B cell (primary cell): ENCODE results near the gene ESR1. TPM values are rescaled to one million over a fixed set of nuclear protein-coding genes. Genes with fewer than 3 reads are reported as not detected.

Source experiments
- ATAC-seq: fragments of 200-7000 bp; cut with Tn5 transposase; one replicate; pipeline ENCODE4 v1.10.0; 2021; ENCODE audit warnings: low read depth, mild to moderate bottlenecking, moderate number of reproducible peaks, moderate library complexity
- CTCF ChIA-PET: fragments of 350-600 bp; sonication (Branson Sonifier 250); formaldehyde crosslinking; loops from one replicate; lab custom pipeline; 2021; ENCODE audit warnings: antibody characterized with exemption, inconsistent platforms; lab: Charles Lee
- POLR2A ChIA-PET: fragments of 350-600 bp; sonication (Branson Sonifier 250); formaldehyde crosslinking; loops from one replicate; lab custom pipeline; 2021; ENCODE audit warnings: antibody characterized with exemption; lab: Charles Lee
- DNase-seq: peaks from one replicate; pipeline ENCODE4 v3.0.0; 2013
- H2AFZ ChIP-seq: 2 replicates; pipeline ENCODE4 v1.6.1; 2012; ENCODE audit warnings: mild to moderate bottlenecking, low read depth, low read length; ENCODE audit not compliant: insufficient read depth, poor library complexity, severe bottlenecking
- H3K27ac ChIP-seq, 2 donors: 1 replicate in 1 of 2; 2 replicates in 1 of 2; pipeline ENCODE4 v1.5.1; 2012 to 2013; ENCODE audit warnings: low read length in 2 of 2, mild to moderate bottlenecking in 2 of 2, moderate library complexity in 1 of 2
- H3K27me3 ChIP-seq, 4 experiments: fragments of 200-600 bp in 1 of 4; sonication (generic) in 1 of 4; replicated peaks in 1 of 4; 1 replicate in 2 of 4; 2 replicates in 2 of 4; pipeline versions ENCODE4 v1.6.1 to v1.7.0; 2013 to 2016; ENCODE audit warnings: low read length in 3 of 4, mild to moderate bottlenecking in 2 of 4, mixed read lengths in 1 of 4, moderate library complexity in 1 of 4; ENCODE audit not compliant: insufficient read depth in 4 of 4, control insufficient read depth in 3 of 4; ENCODE audit errors: control extremely low read depth in 1 of 4
- H3K36me3 ChIP-seq, 2 experiments: replicated peaks in 1 of 2; 1 replicate in 1 of 2; 2 replicates in 1 of 2; pipeline versions ENCODE4 v1.6.1 to v1.7.1; 2013; ENCODE audit warnings: low read length in 1 of 2; ENCODE audit not compliant: insufficient read depth in 2 of 2, control insufficient read depth in 1 of 2; ENCODE audit errors: control extremely low read depth in 1 of 2, extremely low read depth in 1 of 2
- H3K4me1 ChIP-seq, 2 donors: fragments of 200-600 bp in 1 of 2; sonication (generic) in 1 of 2; 1 replicate in 1 of 2; 2 replicates in 1 of 2; pipeline versions ENCODE4 v1.5.1 to v1.6.1; 2013 to 2017; ENCODE audit warnings: low read length in 2 of 2; ENCODE audit not compliant: control insufficient read depth in 2 of 2, insufficient read depth in 2 of 2
- H3K4me2 ChIP-seq: replicated peaks from 2 replicates; pipeline ENCODE3; 2012; ENCODE audit warnings: mild to moderate bottlenecking, low read depth, low read length; ENCODE audit not compliant: poor library complexity, severe bottlenecking
- H3K4me3 ChIP-seq, 5 experiments: fragments of 200-600 bp in 1 of 5; sonication (generic) in 1 of 5; 1 replicate in 3 of 5; 2 replicates in 2 of 5; pipeline versions ENCODE4 v1.5.1 to v1.7.0; 2011 to 2016; ENCODE audit warnings: low read length in 4 of 5, mild to moderate bottlenecking in 4 of 5, low read depth in 2 of 5, control low read depth in 1 of 5, moderate library complexity in 1 of 5; ENCODE audit not compliant: insufficient read depth in 1 of 5; ENCODE audit errors: control extremely low read depth in 1 of 5, extremely low read depth in 1 of 5
- H3K79me2 ChIP-seq: fragments of 200-600 bp; sonication (generic); one replicate; pipeline ENCODE4 v1.6.0; 2016; ENCODE audit warnings: low read length; ENCODE audit not compliant: control insufficient read depth, insufficient read depth
- H3K9ac ChIP-seq: fragments of 200-600 bp; sonication (generic); 2 replicates; pipeline ENCODE4 v1.6.1; 2017; ENCODE audit warnings: mild to moderate bottlenecking, low read length, moderate library complexity
- H3K9me3 ChIP-seq, 3 donors: one replicate each; pipeline versions ENCODE4 v1.6.1 to v1.7.1; 2013; ENCODE audit warnings: low read length in 2 of 3; ENCODE audit not compliant: control insufficient read depth in 2 of 3, insufficient read depth in 1 of 3; ENCODE audit errors: control extremely low read depth in 1 of 3
- H4K20me1 ChIP-seq: 2 replicates; pipeline ENCODE4 v1.6.0; 2012; ENCODE audit warnings: mild to moderate bottlenecking, low read length; ENCODE audit not compliant: insufficient read depth, control insufficient read depth, poor library complexity, severe bottlenecking
- H3K27ac Mint-ChIP-seq: one replicate; pipeline ENCODE4 v1.8.0; 2021; ENCODE audit warnings: mixed read lengths
- H3K27me3 Mint-ChIP-seq: one replicate; pipeline ENCODE4 v1.8.0; 2021; ENCODE audit warnings: mixed read lengths
- H3K4me1 Mint-ChIP-seq: one replicate; pipeline ENCODE4 v1.8.0; 2021; ENCODE audit warnings: mixed read lengths
- H3K4me3 Mint-ChIP-seq: one replicate; pipeline ENCODE4 v1.8.0; 2021; ENCODE audit warnings: mixed read lengths
- H3K9me3 Mint-ChIP-seq: one replicate; pipeline ENCODE4 v1.8.0; 2022; ENCODE audit warnings: mixed read lengths; ENCODE audit not compliant: insufficient read depth
- EZH2 ChIP-seq: IDR thresholded peaks from 2 replicates; pipeline ENCODE4 v1.6.1; 2012; ENCODE audit warnings: borderline replicate concordance, low read depth, mild to moderate bottlenecking, moderate library complexity, low read length; ENCODE audit not compliant: insufficient read depth, poor library complexity, severe bottlenecking
- WGBS: methylation state at CpG from one replicate; pipeline ENCODE4 v1.1.5; 2013; ENCODE audit warnings: missing lambda C conversion rate; ENCODE audit not compliant: insufficient coverage; 5-methylcytosine and 5-hydroxymethylcytosine counted together
- intact Hi-C: fragments of 100-400 bp; cut with micrococcal nuclease; formaldehyde crosslinking; loops from one replicate; pipeline ENCODE4 v1.10.0; 2022
- polyA plus RNA-seq: library from polyadenylated mRNA; depleted of rRNA; stranded (reverse); fragments of >200 nt; gene quantifications from 2 replicates; pipeline ENCODE4 v1.2.3, GENCODE V29; 2012
- total RNA-seq, 2 donors: library from RNA; stranded (reverse); fragments of 120-200 nt in 1 of 2; gene quantifications; 1 replicate in 1 of 2; 2 replicates in 1 of 2; pipeline versions ENCODE4 v1.2.3 to v1.2.4, GENCODE V29; 2013 to 2022
- TF ChIP-seq, protein P1 (sequence below): fragments of 200-600 bp; IDR thresholded peaks from one replicate; pipeline ENCODE4 v1.8.0; 2022; ENCODE audit warnings: antibody characterized with exemption, mild to moderate bottlenecking

ESR1 gene
- total and polyA plus RNA-seq, 2 donors (not counting 1 experiment from before 2014, with no cell fraction given), result 0.46 to 5.9 TPM

DNA sequence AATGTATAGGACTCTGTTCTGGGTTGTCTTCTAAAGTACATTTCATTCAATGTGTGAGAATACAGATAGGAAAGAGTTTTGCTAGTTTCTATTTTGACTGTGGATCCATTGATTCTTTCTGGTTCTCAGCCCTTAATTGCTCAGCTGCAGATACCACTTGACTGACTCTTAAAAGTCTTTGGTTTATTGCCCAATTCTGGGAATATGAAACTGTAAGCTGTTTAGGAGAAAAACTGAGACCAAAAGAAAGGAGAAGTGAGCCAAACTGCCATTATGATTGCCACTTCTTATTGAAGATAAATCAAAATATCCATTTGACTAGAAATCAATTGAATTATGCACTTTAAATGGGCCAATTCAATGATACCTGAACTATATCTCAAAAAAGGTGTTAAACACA, 211.4 kb downstream of the ESR1 start:
- Histone ChIP-seq H3K9ac (no peak overlapping the region), H3K36me3 (no peaks in the 10 kb centered on the region), H3K4me1 (no peaks in the 10 kb centered on the region), H3K27me3 (no peaks in the 10 kb centered on the region), H3K4me3 (no peak overlapping the region), H3K9me3 (peaks cover 0 to 2% (median 0%) of the 10 kb centered on the region in 3 donors), H3K4me2 (no peak overlapping the region), H4K20me1 (no peaks in the 10 kb centered on the region), H3K27ac (no peak overlapping the region), H2AFZ (no peak overlapping the region), H3K79me2 (no peaks in the 10 kb centered on the region)
- DNase-seq, result no peak
- TF ChIP-seq, protein P1, sequence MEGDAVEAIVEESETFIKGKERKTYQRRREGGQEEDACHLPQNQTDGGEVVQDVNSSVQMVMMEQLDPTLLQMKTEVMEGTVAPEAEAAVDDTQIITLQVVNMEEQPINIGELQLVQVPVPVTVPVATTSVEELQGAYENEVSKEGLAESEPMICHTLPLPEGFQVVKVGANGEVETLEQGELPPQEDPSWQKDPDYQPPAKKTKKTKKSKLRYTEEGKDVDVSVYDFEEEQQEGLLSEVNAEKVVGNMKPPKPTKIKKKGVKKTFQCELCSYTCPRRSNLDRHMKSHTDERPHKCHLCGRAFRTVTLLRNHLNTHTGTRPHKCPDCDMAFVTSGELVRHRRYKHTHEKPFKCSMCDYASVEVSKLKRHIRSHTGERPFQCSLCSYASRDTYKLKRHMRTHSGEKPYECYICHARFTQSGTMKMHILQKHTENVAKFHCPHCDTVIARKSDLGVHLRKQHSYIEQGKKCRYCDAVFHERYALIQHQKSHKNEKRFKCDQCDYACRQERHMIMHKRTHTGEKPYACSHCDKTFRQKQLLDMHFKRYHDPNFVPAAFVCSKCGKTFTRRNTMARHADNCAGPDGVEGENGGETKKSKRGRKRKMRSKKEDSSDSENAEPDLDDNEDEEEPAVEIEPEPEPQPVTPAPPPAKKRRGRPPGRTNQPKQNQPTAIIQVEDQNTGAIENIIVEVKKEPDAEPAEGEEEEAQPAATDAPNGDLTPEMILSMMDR, result no peak
- no peak for TF ChIP-seq EZH2
- Mint-ChIP-seq H3K9me3 (no peaks in the 10 kb centered on the region), H3K4me3 (no peak overlapping the region), H3K4me1 (no peaks in the 10 kb centered on the region), H3K27me3 (no peaks in the 10 kb centered on the region), H3K27ac (no peak overlapping the region)
- POLR2A ChIA-PET, result no interaction called here
- intact Hi-C loops, result no loop called here
- ATAC-seq, result no peak
- CTCF ChIA-PET, result no interaction called here

DNA sequence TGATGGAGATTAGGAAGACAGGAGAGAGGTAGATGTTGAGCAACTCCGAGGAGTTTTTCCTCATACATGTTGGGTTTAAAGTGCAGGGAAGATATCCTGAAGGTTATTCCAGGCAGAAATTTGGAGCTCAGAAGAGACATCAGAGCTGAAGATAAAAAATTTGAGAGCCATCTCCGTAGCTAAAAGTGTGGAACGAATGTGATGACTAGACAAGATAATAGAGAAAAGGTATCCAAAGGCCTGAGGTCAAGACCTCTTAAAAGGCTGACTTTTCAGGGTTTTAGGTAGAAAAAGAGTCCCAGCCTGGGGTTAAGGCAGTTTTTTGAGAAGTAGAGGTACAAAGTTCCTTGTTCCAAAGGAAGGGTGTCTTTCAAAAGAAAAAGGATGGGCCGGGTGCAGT, 214.8 kb downstream of the ESR1 start:
- ChIA-PET CTCF (no interaction called here), POLR2A (no interaction called here)
- Histone ChIP-seq H3K27me3 (no peaks in the 10 kb centered on the region), H3K4me2 (no peak overlapping the region), H3K4me3 (no peak overlapping the region), H3K36me3 (no peaks in the 10 kb centered on the region), H3K9ac (no peak overlapping the region), H3K79me2 (no peaks in the 10 kb centered on the region), H3K27ac (no peak overlapping the region), H3K4me1 (no peaks in the 10 kb centered on the region), H2AFZ (no peak overlapping the region), H3K9me3 (peaks cover 0 to 2% (median 0%) of the 10 kb centered on the region in 3 donors), H4K20me1 (no peaks in the 10 kb centered on the region)
- H3K27me3 Mint-ChIP-seq, result no peaks in the 10 kb centered on the region
- 100% methylated on average over 3 of the region's 4 CpGs for WGBS
- ATAC-seq, result no peak
- H3K4me1 Mint-ChIP-seq, result peaks cover 5% of the 10 kb centered on the region
- H3K9me3 Mint-ChIP-seq, result no peaks in the 10 kb centered on the region
- DNase-seq, result no peak
- intact Hi-C loops, result no loop called here
- TF ChIP-seq, protein P1, result no peak
- no peak for TF ChIP-seq EZH2
- no peak overlapping the region for H3K27ac Mint-ChIP-seq
- no peak overlapping the region for H3K4me3 Mint-ChIP-seq
